Measurements from ENCODE around the gene RNF11.

RNF11 gene

DNA sequence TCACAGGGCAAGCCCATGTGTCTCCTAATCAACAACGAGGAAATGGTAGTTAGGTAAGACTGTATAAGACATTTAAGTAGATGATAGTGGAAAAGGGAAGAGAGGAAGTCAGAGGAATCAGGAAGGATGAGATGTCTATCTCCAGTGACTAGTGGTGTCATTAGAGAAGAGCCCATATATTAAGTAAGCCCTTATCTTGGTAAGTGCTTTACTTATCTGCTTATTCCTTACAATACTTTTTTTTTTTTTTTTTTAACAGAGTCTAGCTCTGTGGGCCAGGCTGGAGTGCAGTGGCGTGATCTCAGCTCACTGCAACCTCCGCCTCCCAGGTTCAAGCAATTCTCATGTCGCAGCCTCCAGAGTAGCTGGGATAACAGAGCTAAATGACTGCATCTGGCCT, 29.5 kb downstream of the RNF11 start:
- Mint-ChIP-seq H3K27me3 (ENCODE audit: low read depth) (no peaks in the 10 kb centered on the region), H3K36me3 (ENCODE audit: low read depth) (peaks cover 6% of the 10 kb centered on the region), H3K9me3 (no peaks in the 10 kb centered on the region), H3K4me3 (no peak overlapping the region), H3K4me1 (ENCODE audit: low read depth) (peaks cover 28% of the 10 kb centered on the region), H3K27ac (peak overlapping the region; percentile 10)

DNA sequence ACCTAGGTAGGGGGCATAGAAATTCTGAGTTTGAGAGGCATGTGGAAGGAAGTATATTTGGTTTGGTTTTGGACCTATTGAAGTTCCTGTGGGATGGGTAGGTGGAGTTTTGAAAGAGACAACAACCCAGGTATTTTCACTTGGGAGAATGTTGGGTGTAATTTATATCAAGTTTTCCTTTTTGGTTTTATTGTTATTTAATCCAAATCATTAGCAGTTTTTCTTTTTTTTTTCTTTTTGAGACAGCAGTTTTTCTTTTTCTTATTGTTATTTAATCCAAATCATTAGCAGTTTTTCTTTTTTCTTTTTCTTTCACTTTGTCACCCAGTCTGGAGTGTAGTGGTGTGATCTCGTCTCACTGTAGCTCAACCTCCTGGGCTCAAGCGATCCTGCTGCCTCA, 30.1 kb downstream of the RNF11 start:
- no peaks in the 10 kb centered on the region for H3K9me3 Mint-ChIP-seq
- H3K4me1 Mint-ChIP-seq (ENCODE audit: low read depth), result peaks cover 28% of the 10 kb centered on the region
- no peak overlapping the region for H3K27ac Mint-ChIP-seq
- peaks cover 11% of the 10 kb centered on the region for H3K36me3 Mint-ChIP-seq (ENCODE audit: low read depth)
- H3K4me3 Mint-ChIP-seq, result no peak overlapping the region
- H3K27me3 Mint-ChIP-seq (ENCODE audit: low read depth), result no peaks in the 10 kb centered on the region

GRCh38 chr1:51266791-51267190, 30.7 kb downstream of the RNF11 start:
- Mint-ChIP-seq H3K27me3 (ENCODE audit: low read depth) (no peaks in the 10 kb centered on the region), H3K9me3 (no peaks in the 10 kb centered on the region), H3K4me3 (no peak overlapping the region), H3K36me3 (ENCODE audit: low read depth) (peaks cover 16% of the 10 kb centered on the region), H3K27ac (no peak overlapping the region), H3K4me1 (ENCODE audit: low read depth) (peaks cover 28% of the 10 kb centered on the region)

GRCh38 chr1:51268634-51269033, 32.6 kb downstream of the RNF11 start:
- no peak overlapping the region for H3K27ac Mint-ChIP-seq
- H3K27me3 Mint-ChIP-seq (ENCODE audit: low read depth), result no peaks in the 10 kb centered on the region
- H3K4me1 Mint-ChIP-seq (ENCODE audit: low read depth), result peaks cover 26% of the 10 kb centered on the region
- peaks cover 24% of the 10 kb centered on the region for H3K36me3 Mint-ChIP-seq (ENCODE audit: low read depth)
- no peaks in the 10 kb centered on the region for H3K9me3 Mint-ChIP-seq
- H3K4me3 Mint-ChIP-seq, result no peak overlapping the region

GRCh38 chr1:51270751-51271150, 34.7 kb downstream of the RNF11 start:
- Mint-ChIP-seq H3K4me1 (ENCODE audit: low read depth) (peaks cover 20% of the 10 kb centered on the region), H3K27me3 (ENCODE audit: low read depth) (no peaks in the 10 kb centered on the region), H3K36me3 (ENCODE audit: low read depth) (peaks cover 24% of the 10 kb centered on the region), H3K9me3 (no peaks in the 10 kb centered on the region), H3K4me3 (no peak overlapping the region), H3K27ac (no peak overlapping the region)

DNA sequence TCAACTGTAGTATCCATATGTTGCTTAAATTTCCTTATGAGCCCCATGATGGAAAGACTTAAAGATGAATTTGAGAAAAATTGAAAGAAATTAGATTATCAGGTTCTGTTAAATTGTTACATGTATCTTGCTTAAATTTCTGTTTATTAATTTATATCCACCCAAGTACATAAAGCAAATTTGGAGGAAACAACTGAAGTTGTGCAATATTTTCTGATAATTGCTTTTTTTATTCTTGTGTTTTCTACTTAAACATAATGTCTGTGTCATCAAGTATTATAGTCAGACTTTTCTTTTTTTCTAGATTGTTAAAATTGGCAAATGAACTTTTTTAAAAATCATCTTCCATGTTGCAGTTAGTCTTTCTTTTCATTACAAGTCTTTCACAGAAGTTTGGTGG, 36.8 kb downstream of the RNF11 start:
- Mint-ChIP-seq H3K27ac (no peak overlapping the region), H3K36me3 (ENCODE audit: low read depth) (peaks cover 26% of the 10 kb centered on the region)

GRCh38 chr1:51274676-51275075, 38.6 kb downstream of the RNF11 start:
- peaks cover 2% of the 10 kb centered on the region for H3K4me1 Mint-ChIP-seq (ENCODE audit: low read depth)
- no peak overlapping the region for H3K27ac Mint-ChIP-seq
- H3K27me3 Mint-ChIP-seq (ENCODE audit: low read depth), result no peaks in the 10 kb centered on the region
- peaks cover 21% of the 10 kb centered on the region for H3K36me3 Mint-ChIP-seq (ENCODE audit: low read depth)
- H3K4me3 Mint-ChIP-seq, result no peak overlapping the region
- H3K9me3 Mint-ChIP-seq, result no peaks in the 10 kb centered on the region

More for the DNA sequence above, 36.8 kb downstream of the RNF11 start:
- Mint-ChIP-seq H3K4me3 (no peak overlapping the region), H3K4me1 (ENCODE audit: low read depth) (peaks cover 9% of the 10 kb centered on the region), H3K9me3 (no peaks in the 10 kb centered on the region), H3K27me3 (ENCODE audit: low read depth) (no peaks in the 10 kb centered on the region)

GRCh38 chr1:51276286-51276685, 40.2 kb downstream of the RNF11 start:
- Mint-ChIP-seq H3K4me1 (ENCODE audit: low read depth) (peaks cover 6% of the 10 kb centered on the region), H3K4me3 (no peak overlapping the region), H3K36me3 (ENCODE audit: low read depth) (peaks cover 14% of the 10 kb centered on the region), H3K9me3 (no peaks in the 10 kb centered on the region), H3K27ac (no peak overlapping the region), H3K27me3 (ENCODE audit: low read depth) (no peaks in the 10 kb centered on the region)

- Mint-ChIP-seq H3K4me3 (no peak overlapping the region), H3K36me3 (ENCODE audit: low read depth) (peaks cover 2% of the 10 kb centered on the region), H3K4me1 (ENCODE audit: low read depth) (peaks cover 18% of the 10 kb centered on the region), H3K27me3 (ENCODE audit: low read depth) (no peaks in the 10 kb centered on the region), H3K27ac (no peak overlapping the region), H3K9me3 (no peaks in the 10 kb centered on the region)
Observed at GRCh38 chr1:51280321-51280978, 44.4 kb downstream of the RNF11 start.

DNA sequence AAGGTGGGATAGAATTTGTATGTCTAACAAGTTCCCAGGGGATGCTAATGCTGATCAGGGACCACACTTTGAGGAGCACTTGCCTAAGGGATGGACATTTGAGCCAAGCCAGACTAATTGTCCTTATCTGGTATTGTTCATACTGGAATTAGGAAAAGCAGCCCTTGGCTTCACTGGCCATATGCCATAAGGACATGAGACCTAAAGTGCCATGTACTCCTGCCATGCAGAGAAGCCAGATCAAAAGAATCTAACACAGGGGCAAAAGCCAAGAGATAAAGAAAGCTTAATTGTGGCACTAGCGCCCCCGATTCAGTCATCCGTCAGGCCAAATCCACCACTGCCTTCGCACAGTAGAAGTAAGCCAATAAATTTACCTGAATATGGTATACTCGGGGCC, 45.7 kb downstream of the RNF11 start:
- Mint-ChIP-seq H3K4me1 (ENCODE audit: low read depth) (peaks cover 18% of the 10 kb centered on the region), H3K36me3 (ENCODE audit: low read depth) (peaks cover 2% of the 10 kb centered on the region), H3K27me3 (ENCODE audit: low read depth) (no peaks in the 10 kb centered on the region), H3K9me3 (no peaks in the 10 kb centered on the region), H3K27ac (no peak overlapping the region), H3K4me3 (no peak overlapping the region)

DNA sequence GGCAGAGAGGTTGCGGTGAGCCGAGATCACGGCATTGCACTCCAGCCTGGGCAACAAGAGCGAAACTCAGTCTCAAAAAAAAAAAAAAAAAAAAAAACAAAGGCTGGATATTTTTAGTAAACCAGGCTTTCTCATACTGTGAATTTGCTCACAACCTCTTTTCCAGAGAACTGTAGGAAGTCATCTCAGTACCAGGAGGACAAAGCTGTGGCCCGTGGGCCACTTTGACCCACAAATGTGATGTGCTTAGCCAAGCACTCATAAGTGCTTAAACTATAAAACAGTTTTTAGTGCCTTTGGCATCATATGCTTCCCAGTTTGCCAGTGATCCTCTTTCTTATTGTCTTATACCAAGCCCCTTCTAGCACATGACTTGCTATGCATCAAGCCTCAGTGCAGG, 46.5 kb downstream of the RNF11 start:
- no peak overlapping the region for H3K4me3 Mint-ChIP-seq
- H3K27ac Mint-ChIP-seq, result no peak overlapping the region
- no peaks in the 10 kb centered on the region for H3K9me3 Mint-ChIP-seq
- H3K4me1 Mint-ChIP-seq (ENCODE audit: low read depth), result peaks cover 18% of the 10 kb centered on the region
- no peaks in the 10 kb centered on the region for H3K36me3 Mint-ChIP-seq (ENCODE audit: low read depth)
- no peaks in the 10 kb centered on the region for H3K27me3 Mint-ChIP-seq (ENCODE audit: low read depth)

GRCh38 chr1:51283979-51284378, 47.9 kb downstream of the RNF11 start:
- no peak overlapping the region for H3K27ac Mint-ChIP-seq
- H3K36me3 Mint-ChIP-seq (ENCODE audit: low read depth), result no peaks in the 10 kb centered on the region
- no peaks in the 10 kb centered on the region for H3K9me3 Mint-ChIP-seq
- H3K4me1 Mint-ChIP-seq (ENCODE audit: low read depth), result peaks cover 18% of the 10 kb centered on the region
- H3K27me3 Mint-ChIP-seq (ENCODE audit: low read depth), result no peaks in the 10 kb centered on the region
- H3K4me3 Mint-ChIP-seq, result no peak overlapping the region

GRCh38 chr1:51284487-51284954, 48.4 kb downstream of the RNF11 start:
- H3K4me3 Mint-ChIP-seq, result no peak overlapping the region
- H3K27ac Mint-ChIP-seq, result peak overlapping the region; percentile 43
- peaks cover 18% of the 10 kb centered on the region for H3K4me1 Mint-ChIP-seq (ENCODE audit: low read depth)
- no peaks in the 10 kb centered on the region for H3K36me3 Mint-ChIP-seq (ENCODE audit: low read depth)
- H3K27me3 Mint-ChIP-seq (ENCODE audit: low read depth), result no peaks in the 10 kb centered on the region
- H3K9me3 Mint-ChIP-seq, result no peaks in the 10 kb centered on the region

DNA sequence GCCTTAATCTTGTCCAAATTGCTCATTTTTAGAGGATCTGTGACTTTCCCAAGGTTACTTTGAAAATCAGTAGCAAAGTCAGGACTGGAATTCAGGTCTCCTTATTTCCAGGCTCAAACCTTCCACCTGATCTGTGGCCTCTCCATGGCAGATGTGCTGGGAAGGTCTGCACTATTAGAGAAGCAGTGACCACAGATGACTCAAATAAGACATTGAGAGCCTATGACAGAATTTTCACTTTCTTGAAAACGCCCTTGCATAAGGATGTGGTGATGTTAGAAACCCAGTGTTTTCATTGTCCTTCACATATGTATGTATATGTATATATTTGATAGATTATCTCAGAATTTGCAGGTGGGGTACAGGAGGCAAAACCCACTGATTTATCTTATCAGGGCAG, 49.0 kb downstream of the RNF11 start:
- Mint-ChIP-seq H3K4me3 (no peak overlapping the region), H3K36me3 (ENCODE audit: low read depth) (no peaks in the 10 kb centered on the region), H3K27me3 (ENCODE audit: low read depth) (no peaks in the 10 kb centered on the region), H3K9me3 (no peaks in the 10 kb centered on the region), H3K27ac (no peak overlapping the region), H3K4me1 (ENCODE audit: low read depth) (peaks cover 18% of the 10 kb centered on the region)

DNA sequence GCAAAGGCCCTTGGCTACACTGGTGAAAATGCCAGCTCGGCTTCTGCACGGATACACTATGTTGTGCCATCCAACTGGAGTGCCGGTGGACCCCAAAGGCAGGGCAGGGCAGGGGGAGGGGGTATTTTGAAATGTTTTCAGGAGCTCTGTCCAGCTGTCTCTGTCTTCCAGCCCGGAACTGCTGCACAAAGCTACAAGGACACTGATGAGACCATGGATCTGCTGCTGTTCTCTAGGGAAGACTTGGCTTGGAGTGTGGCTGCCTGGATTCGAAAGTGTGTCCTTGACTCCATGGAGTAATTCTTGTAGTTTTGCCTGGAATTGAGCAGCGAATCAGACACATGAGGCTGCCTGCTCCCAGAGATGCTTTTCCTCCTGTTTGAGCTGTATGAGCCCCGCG, 51.9 kb downstream of the RNF11 start:
- Mint-ChIP-seq H3K4me3 (no peak overlapping the region), H3K4me1 (ENCODE audit: low read depth) (peaks cover 14% of the 10 kb centered on the region), H3K27me3 (ENCODE audit: low read depth) (no peaks in the 10 kb centered on the region), H3K9me3 (no peaks in the 10 kb centered on the region), H3K36me3 (ENCODE audit: low read depth) (no peaks in the 10 kb centered on the region), H3K27ac (no peak overlapping the region)

DNA sequence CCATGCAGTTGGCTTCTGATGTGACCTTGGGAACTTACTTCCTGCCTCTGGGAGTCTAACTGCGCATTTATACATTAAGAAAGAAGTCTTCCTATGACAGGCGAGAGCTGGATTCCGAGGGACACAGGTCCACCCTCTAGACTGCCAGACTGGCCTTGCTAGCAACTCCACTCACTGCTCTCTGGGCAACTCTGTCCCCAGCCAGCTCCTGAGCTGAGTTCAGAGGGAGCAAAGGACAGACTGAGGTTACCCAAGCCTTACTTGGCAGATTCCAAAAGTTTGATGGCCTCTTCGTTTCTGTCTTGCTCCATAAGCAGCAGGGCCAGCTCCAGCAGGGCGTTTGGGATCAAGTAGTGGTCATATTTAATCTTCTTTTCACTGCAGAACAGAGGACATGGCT, 52.5 kb downstream of the RNF11 start:
- Mint-ChIP-seq H3K4me3 (no peak overlapping the region), H3K9me3 (no peaks in the 10 kb centered on the region), H3K27me3 (ENCODE audit: low read depth) (no peaks in the 10 kb centered on the region)

More for the DNA sequence above, 52.5 kb downstream of the RNF11 start:
- no peak overlapping the region for H3K27ac Mint-ChIP-seq
- H3K36me3 Mint-ChIP-seq (ENCODE audit: low read depth), result no peaks in the 10 kb centered on the region
- peaks cover 14% of the 10 kb centered on the region for H3K4me1 Mint-ChIP-seq (ENCODE audit: low read depth)

Measured in T-helper 1 cell treated with Interleukin-12 subunit alpha and Interleukin-12 subunit beta and Interleukin-4 antibody, amounts not matched to agents 30 μg/mL and 1 μg/mL, for 36 hours (primary cell).